ENCODE measurements around the gene KLHL40.

Gene KLHL40

DNA sequence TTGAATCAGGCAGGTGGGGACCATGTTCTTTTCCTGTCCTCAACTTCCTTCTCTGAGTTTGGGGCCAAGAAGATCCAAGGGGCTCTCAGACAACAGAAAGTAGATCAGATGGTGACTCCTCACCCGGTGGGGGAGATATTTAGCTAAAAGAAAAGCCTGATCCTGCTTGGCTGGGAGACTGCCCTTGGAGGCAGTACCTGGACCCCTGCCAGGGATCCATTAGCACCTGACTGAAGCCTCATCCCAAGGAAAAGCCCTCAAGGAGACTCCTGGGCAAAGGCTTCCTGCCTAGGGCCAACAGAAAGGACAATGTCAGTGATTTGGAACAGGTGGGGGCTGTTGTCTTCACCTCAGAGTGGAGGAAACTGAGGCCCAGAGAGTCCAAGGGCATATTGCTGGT is 50.7 kb downstream of the KLHL40 start:
- ChIA-PET CTCF (no interaction called here), POLR2A (no interaction called here)
- TF ChIP-seq SUZ12 (IDR thresholded peaks at IDR 0.05) (no peak), SP1 (IDR thresholded peaks at IDR 0.05) (no peak), TARDBP (IDR thresholded peaks at IDR 0.05) (no peak), ELF4 (IDR thresholded peaks at IDR 0.05) (no peak), ARNT (IDR thresholded peaks at IDR 0.05) (no peak), LEF1 (IDR thresholded peaks at IDR 0.05; ENCODE audit: borderline replicate concordance) (no peak), BHLHE40 (IDR thresholded peaks at IDR 0.05; ENCODE audit: borderline replicate concordance) (no peak), L3MBTL2 (conservative IDR thresholded peaks at IDR 0.05) (no peak), NFRKB (IDR thresholded peaks at IDR 0.05) (no peak), HDGF (IDR thresholded peaks at IDR 0.05; ENCODE audit: borderline replicate concordance) (no peak), ZNF384 (IDR thresholded peaks at IDR 0.05) (no peak), FOXK2 (IDR thresholded peaks at IDR 0.05) (no peak), FOXA1 (IDR thresholded peaks at IDR 0.05) (no peak), CTBP1 (IDR thresholded peaks at IDR 0.05; ENCODE audit: borderline replicate concordance) (no peak), FOXM1 (IDR thresholded peaks at IDR 0.05; ENCODE audit: borderline replicate concordance) (no peak)
- TF ChIP-seq, protein P1, sequence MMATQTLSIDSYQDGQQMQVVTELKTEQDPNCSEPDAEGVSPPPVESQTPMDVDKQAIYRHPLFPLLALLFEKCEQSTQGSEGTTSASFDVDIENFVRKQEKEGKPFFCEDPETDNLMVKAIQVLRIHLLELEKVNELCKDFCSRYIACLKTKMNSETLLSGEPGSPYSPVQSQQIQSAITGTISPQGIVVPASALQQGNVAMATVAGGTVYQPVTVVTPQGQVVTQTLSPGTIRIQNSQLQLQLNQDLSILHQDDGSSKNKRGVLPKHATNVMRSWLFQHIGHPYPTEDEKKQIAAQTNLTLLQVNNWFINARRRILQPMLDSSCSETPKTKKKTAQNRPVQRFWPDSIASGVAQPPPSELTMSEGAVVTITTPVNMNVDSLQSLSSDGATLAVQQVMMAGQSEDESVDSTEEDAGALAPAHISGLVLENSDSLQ (IDR thresholded peaks at IDR 0.05), result no peak
- DNase-seq (ENCODE audit: extremely low spot score), result no peak

GRCh38 chr3:42736531-42736930 is 51.2 kb downstream of the KLHL40 start:
- DNase-seq (ENCODE audit: extremely low spot score), result no peak
- no peak for TF ChIP-seq TARDBP (IDR thresholded peaks at IDR 0.05)
- ChIA-PET POLR2A (no interaction called here), CTCF (no interaction called here)

DNA sequence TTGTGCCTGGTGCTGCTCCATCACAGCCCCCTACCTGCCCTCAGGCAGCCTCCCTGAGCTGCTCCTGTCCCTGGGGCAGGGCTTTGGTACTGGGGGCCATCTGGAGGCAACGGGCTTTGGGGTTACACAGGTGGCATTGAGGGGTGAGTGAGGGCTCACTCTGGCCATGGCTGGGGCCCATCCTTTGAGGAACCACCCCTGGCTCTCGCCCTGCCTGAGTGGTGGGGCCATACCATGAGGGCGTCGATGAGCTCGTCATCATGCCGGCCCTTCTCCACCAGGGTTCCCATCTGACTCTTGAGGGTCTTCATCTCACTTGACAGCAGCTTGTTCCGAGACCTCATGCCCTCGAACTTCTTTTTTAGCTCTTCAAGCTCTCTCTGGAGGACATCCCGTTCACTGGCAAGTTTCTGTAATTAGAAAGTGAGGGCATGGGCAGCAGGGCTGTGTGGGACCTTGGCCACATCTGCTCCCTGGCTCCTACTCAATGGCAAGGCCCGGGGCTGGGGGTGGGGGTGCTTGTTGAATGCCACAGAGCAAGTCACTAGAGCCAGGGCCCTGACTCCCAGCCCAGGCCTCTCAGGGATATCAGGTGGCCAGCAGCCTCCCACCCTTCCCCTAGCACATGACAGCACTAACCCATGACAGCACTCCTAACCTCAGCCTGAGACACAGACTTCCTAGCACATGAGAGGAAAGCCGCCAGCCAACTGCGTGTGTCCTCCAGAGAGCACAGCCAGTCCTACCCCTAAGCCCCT is 54.2 kb downstream of the KLHL40 start:
- DNase-seq (ENCODE audit: extremely low spot score), result no peak
- ChIA-PET CTCF (no interaction called here), POLR2A (no interaction called here)

GRCh38 chr3:42741796-42742195 is 56.5 kb downstream of the KLHL40 start:
- ChIA-PET POLR2A (no interaction called here), CTCF (no interaction called here)
- no peak for TF ChIP-seq LEF1 (IDR thresholded peaks at IDR 0.05; ENCODE audit: borderline replicate concordance)
- TF ChIP-seq TARDBP (IDR thresholded peaks at IDR 0.05), result no peak
- TF ChIP-seq SP1 (IDR thresholded peaks at IDR 0.05), result no peak
- no peak for TF ChIP-seq ELF4 (IDR thresholded peaks at IDR 0.05)
- TF ChIP-seq NFRKB (IDR thresholded peaks at IDR 0.05), result no peak
- TF ChIP-seq FOXK2 (IDR thresholded peaks at IDR 0.05), result no peak
- no peak for TF ChIP-seq SUZ12 (IDR thresholded peaks at IDR 0.05)
- no peak for TF ChIP-seq FOXA1 (IDR thresholded peaks at IDR 0.05)
- TF ChIP-seq BHLHE40 (IDR thresholded peaks at IDR 0.05; ENCODE audit: borderline replicate concordance), result no peak
- TF ChIP-seq ARNT (IDR thresholded peaks at IDR 0.05), result no peak
- TF ChIP-seq HDGF (IDR thresholded peaks at IDR 0.05; ENCODE audit: borderline replicate concordance), result no peak
- TF ChIP-seq FOXM1 (IDR thresholded peaks at IDR 0.05; ENCODE audit: borderline replicate concordance), result no peak
- TF ChIP-seq L3MBTL2 (conservative IDR thresholded peaks at IDR 0.05), result no peak
- TF ChIP-seq CTBP1 (IDR thresholded peaks at IDR 0.05; ENCODE audit: borderline replicate concordance), result no peak
- no peak for TF ChIP-seq ZNF384 (IDR thresholded peaks at IDR 0.05)
- TF ChIP-seq, protein P1 (IDR thresholded peaks at IDR 0.05), result no peak
- DNase-seq (ENCODE audit: extremely low spot score), result no peak

More for the DNA sequence above, 54.2 kb downstream of the KLHL40 start:
- no peak for TF ChIP-seq BHLHE40 (IDR thresholded peaks at IDR 0.05; ENCODE audit: borderline replicate concordance)
- TF ChIP-seq FOXM1 (IDR thresholded peaks at IDR 0.05; ENCODE audit: borderline replicate concordance), result no peak
- TF ChIP-seq NFRKB (IDR thresholded peaks at IDR 0.05), result no peak
- no peak for TF ChIP-seq CTBP1 (IDR thresholded peaks at IDR 0.05; ENCODE audit: borderline replicate concordance)
- TF ChIP-seq ARNT (IDR thresholded peaks at IDR 0.05), result no peak
- no peak for TF ChIP-seq TARDBP (IDR thresholded peaks at IDR 0.05)
- no peak for TF ChIP-seq FOXK2 (IDR thresholded peaks at IDR 0.05)
- no peak for TF ChIP-seq ELF4 (IDR thresholded peaks at IDR 0.05)
- TF ChIP-seq, protein P1 (IDR thresholded peaks at IDR 0.05), result no peak
- TF ChIP-seq ZNF384 (IDR thresholded peaks at IDR 0.05), result no peak
- no peak for TF ChIP-seq SP1 (IDR thresholded peaks at IDR 0.05)
- TF ChIP-seq LEF1 (IDR thresholded peaks at IDR 0.05; ENCODE audit: borderline replicate concordance), result no peak
- TF ChIP-seq L3MBTL2 (conservative IDR thresholded peaks at IDR 0.05), result no peak
- TF ChIP-seq FOXA1 (IDR thresholded peaks at IDR 0.05), result no peak
- TF ChIP-seq HDGF (IDR thresholded peaks at IDR 0.05; ENCODE audit: borderline replicate concordance), result no peak
- no peak for TF ChIP-seq SUZ12 (IDR thresholded peaks at IDR 0.05)
